Measurements from ENCODE around the gene TNFRSF12A. TPM values are rescaled to one million over a fixed set of nuclear protein-coding genes. Genes with fewer than 3 reads are reported as not detected.

The TNFRSF12A gene
- total RNA-seq, 2 experiments from 2014 or later: 1.8 to 1.9 TPM

GRCh38 chr16:3035972-3036725, 16.0 kb downstream of the TNFRSF12A start:
- no peaks in the 10 kb centered on the region for H3K9me3 Mint-ChIP-seq
- Histone ChIP-seq H3K4me1 (ENCODE audit: insufficient read depth, low read length) (peaks cover 19% of the 10 kb centered on the region), H3K9me3 (ENCODE audit: control insufficient read depth in 1 of 2, insufficient read depth in 1 of 2, low read length in 2 of 2) (peaks cover 0 to 25% of the 10 kb centered on the region in 2 experiments), H3K27me3 (ENCODE audit: control insufficient read depth in 1 of 2, insufficient read depth in 2 of 2, low read length in 2 of 2) (peaks cover 68 to 77% of the 10 kb centered on the region in 2 experiments), H3K4me3 (ENCODE audit: low read length) (no peak overlapping the region), H3K36me3 (ENCODE audit: insufficient read depth, low read length) (no peaks in the 10 kb centered on the region), H3K27ac (ENCODE audit: low read depth in 1 of 2, low read length in 2 of 2) (no peak overlapping the region)
- no peak for TF ChIP-seq CTCF (IDR thresholded peaks at IDR 0.05)
- ChIA-PET POLR2A (no interaction called here), CTCF (no interaction called here)
- DNase-seq: no peak
- no peak overlapping the region for H3K4me3 Mint-ChIP-seq
- no peak overlapping the region for H3K27ac Mint-ChIP-seq
- H3K36me3 Mint-ChIP-seq (ENCODE audit: low read depth): no peaks in the 10 kb centered on the region
- peaks cover 17% of the 10 kb centered on the region for H3K4me1 Mint-ChIP-seq (ENCODE audit: low read depth)
- peaks cover 85% of the 10 kb centered on the region for H3K27me3 Mint-ChIP-seq
- ATAC-seq (ENCODE audit: poor library complexity): no peak
- intact Hi-C loops (cut with DNase I, micrococcal nuclease): no loop called here

- H3K36me3 ChIP-seq (ENCODE audit: insufficient read depth, low read length): no peaks in the 10 kb centered on the region
- no peak within 1 kb of the TSS for H3K27ac Mint-ChIP-seq
- peaks cover 83% of the 10 kb centered on the region for H3K27me3 Mint-ChIP-seq
- peaks cover 16% of the 10 kb centered on the region for H3K4me1 ChIP-seq (ENCODE audit: insufficient read depth, low read length)
- H3K4me1 Mint-ChIP-seq (ENCODE audit: low read depth): peaks cover 13% of the 10 kb centered on the region
- H3K36me3 Mint-ChIP-seq (ENCODE audit: low read depth): no peaks in the 10 kb centered on the region
- ATAC-seq (ENCODE audit: poor library complexity) (no peak), DNase-seq (no peak)
- peaks cover 0 to 25% of the 10 kb centered on the region in 2 experiments for H3K9me3 ChIP-seq (ENCODE audit: control insufficient read depth in 1 of 2, insufficient read depth in 1 of 2, low read length in 2 of 2)
- no peaks in the 10 kb centered on the region for H3K9me3 Mint-ChIP-seq
- CTCF ChIA-PET: interaction anchor here (0.7 kb wide), 1 partner anchor 536 kb away, joined by 3 read pairs; no protein-coding TSS in a partner anchor
- H3K27ac ChIP-seq (ENCODE audit: low read depth in 1 of 2, low read length in 2 of 2): no peak within 1 kb of the TSS
- TF ChIP-seq CTCF (IDR thresholded peaks at IDR 0.05): no peak
- POLR2A ChIA-PET: interaction anchor here (0.6 kb wide), 1 partner anchor 22 kb away, joined by 4 read pairs; no protein-coding TSS in a partner anchor
- H3K4me3 ChIP-seq (ENCODE audit: low read length): no peak within 1 kb of the TSS
- peak within 1 kb of the TSS; percentile 37 for H3K4me3 Mint-ChIP-seq
- peaks cover 66 to 82% of the 10 kb centered on the region in 2 experiments for H3K27me3 ChIP-seq (ENCODE audit: control insufficient read depth in 1 of 2, insufficient read depth in 2 of 2, low read length in 2 of 2)
- intact Hi-C loops (cut with DNase I, micrococcal nuclease): no loop called here
Measured at GRCh38 chr16:3036726-3037315, 16.7 kb downstream of the TNFRSF12A start, which contains the start of gene BICDL2. Gene BICDL2 (minus strand): TSS chr16:3036944. CDS start chr16:3035496, 1,448 bp downstream.

GRCh38 chr16:3038256-3038655, 18.1 kb downstream of the TNFRSF12A start:
- H3K9me3 Mint-ChIP-seq: no peaks in the 10 kb centered on the region
- ATAC-seq (ENCODE audit: poor library complexity): no peak
- CTCF ChIA-PET: no interaction called here
- Histone ChIP-seq H3K27me3 (ENCODE audit: control insufficient read depth in 1 of 2, insufficient read depth in 2 of 2, low read length in 2 of 2) (peaks cover 68 to 79% of the 10 kb centered on the region in 2 experiments), H3K36me3 (ENCODE audit: insufficient read depth, low read length) (no peaks in the 10 kb centered on the region), H3K27ac (ENCODE audit: low read depth in 1 of 2, low read length in 2 of 2) (no peak overlapping the region), H3K4me1 (ENCODE audit: insufficient read depth, low read length) (peaks cover 16% of the 10 kb centered on the region), H3K9me3 (ENCODE audit: control insufficient read depth in 1 of 2, insufficient read depth in 1 of 2, low read length in 2 of 2) (peaks cover 0 to 20% of the 10 kb centered on the region in 2 experiments), H3K4me3 (ENCODE audit: low read length) (no peak overlapping the region)
- POLR2A ChIA-PET: no interaction called here
- no peak overlapping the region for H3K4me3 Mint-ChIP-seq
- peaks cover 13% of the 10 kb centered on the region for H3K4me1 Mint-ChIP-seq (ENCODE audit: low read depth)
- TF ChIP-seq CTCF (IDR thresholded peaks at IDR 0.05): no peak
- H3K27ac Mint-ChIP-seq: no peak overlapping the region
- peaks cover 86% of the 10 kb centered on the region for H3K27me3 Mint-ChIP-seq
- no peak for DNase-seq
- intact Hi-C loops (cut with DNase I, micrococcal nuclease): no loop called here
- no peaks in the 10 kb centered on the region for H3K36me3 Mint-ChIP-seq (ENCODE audit: low read depth)
